Gastrocnemius medialis (tissue), 4 donors: Measurements from ENCODE around the gene DDX19B. TPM values are rescaled to one million over a fixed set of nuclear protein-coding genes. Genes with fewer than 3 reads are reported as not detected.

Source experiments
- ATAC-seq, 2 donors: fragments of 150-250 bp; one replicate each; pipeline ENCODE4 v1.9.1; 2016
- DNase-seq, 2 donors: peaks; one replicate each; pipeline ENCODE4 v3.0.0-alpha.2; 2019
- H3K27ac ChIP-seq, 4 donors: fragments of 200-600 bp; sonication (generic); 1 replicate in 1 of 4; 2 replicates in 3 of 4; pipeline ENCODE4 v1.5.1; 2016 to 2018; ENCODE audit warnings: mild to moderate bottlenecking in 2 of 4, moderate library complexity in 1 of 4
- H3K27me3 ChIP-seq, 3 donors: fragments of 200-600 bp; sonication (generic) in 2 of 3; 1 replicate in 1 of 3; 2 replicates in 2 of 3; pipeline versions ENCODE4 v1.5.1 to v1.6.0; 2016 to 2019; ENCODE audit warnings: mild to moderate bottlenecking in 1 of 3, moderate library complexity in 1 of 3
- H3K36me3 ChIP-seq, 2 donors: fragments of 200-600 bp; sonication (generic) in 1 of 2; one replicate each; pipeline ENCODE4 v1.5.1; 2017 to 2018
- H3K4me1 ChIP-seq, 2 donors: fragments of 200-600 bp; sonication (generic) in 1 of 2; one replicate each; pipeline ENCODE4 v1.5.1; 2016 to 2017; ENCODE audit warnings: mild to moderate bottlenecking in 2 of 2
- H3K4me3 ChIP-seq, 4 donors: fragments of 200-600 bp; sonication (generic) in 3 of 4; 1 replicate in 1 of 4; 2 replicates in 3 of 4; pipeline ENCODE4 v1.5.1; 2016 to 2019; ENCODE audit warnings: mild to moderate bottlenecking in 2 of 4
- H3K9me3 ChIP-seq, 3 donors: fragments of 200-600 bp; sonication (generic) in 2 of 3; 1 replicate in 1 of 3; 2 replicates in 2 of 3; pipeline ENCODE4 v1.5.1; 2016 to 2019
- POLR2A ChIP-seq, 2 donors: fragments of 450-650 bp; IDR thresholded peaks; one replicate each; pipeline ENCODE4 v1.6.1; 2017; ENCODE audit warnings: antibody characterized with exemption in 2 of 2, mild to moderate bottlenecking in 2 of 2, moderate library complexity in 2 of 2
- in situ Hi-C, 4 donors: fragments of 200-750 bp; cut with MboI; loops; one replicate each; pipeline versions ENCODE4 v1.15.0 to v1.8.0; 2017; ENCODE audit warnings: low sequenced_read_pairs in 4 of 4
- intact Hi-C: fragments of 100-400 bp; cut with DNase I; formaldehyde crosslinking; loops from one replicate; pipeline ENCODE4 v1.15.1; 2023; ENCODE audit warnings: low total_unique reads
- total RNA-seq, 4 donors: library from RNA; depleted of rRNA; stranded (reverse); fragments of >200 nt; gene quantifications; one replicate each; pipeline versions ENCODE4 v1.1.0 to v1.2.3, GENCODE V29; 2016
- TF ChIP-seq, protein P1 (sequence below), 5 experiments: fragments of 450-650 bp in 3 of 5; fragments of 200-600 bp in 2 of 5; sonication (generic) in 2 of 5; IDR thresholded peaks in 4 of 5; conservative IDR thresholded peaks in 1 of 5; 1 replicate in 4 of 5; 2 replicates in 1 of 5; pipeline ENCODE4 v1.5.1; 2016 to 2019; ENCODE audit warnings: antibody characterized with exemption in 5 of 5, mild to moderate bottlenecking in 3 of 5, moderate library complexity in 3 of 5

DDX19B gene
- total RNA-seq, 4 donors from 2014 or later: 26.6 to 38.3 (median 31.9) TPM

DNA sequence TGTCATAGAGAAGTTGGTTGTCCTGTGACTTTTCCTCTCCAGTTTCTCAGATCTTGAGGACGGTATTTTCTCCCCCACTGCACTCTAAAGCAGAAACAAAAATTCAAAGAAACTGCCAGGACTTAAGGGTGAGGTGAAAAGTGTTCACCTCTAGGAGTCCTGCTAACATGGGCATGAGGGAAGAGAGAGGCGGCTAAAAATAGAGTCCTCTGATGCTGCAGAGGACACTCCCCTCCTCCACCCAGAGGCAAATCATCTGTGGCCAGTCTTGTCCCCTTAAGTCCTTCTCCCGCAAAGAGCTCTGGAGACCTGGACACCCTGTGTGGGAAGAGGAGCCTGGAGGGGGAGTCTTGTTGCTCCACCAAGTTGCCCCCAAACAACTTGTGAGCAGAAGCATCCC, 43.0 kb downstream of the DDX19B start:
- no peaks in the 10 kb centered on the region for H3K36me3 ChIP-seq
- intact Hi-C loops: no loop called here
- no peak overlapping the region for H3K4me3 ChIP-seq
- peak overlapping the region in 2 of 4 donors; percentile 50 to 69 for H3K27ac ChIP-seq
- no peaks in the 10 kb centered on the region for H3K27me3 ChIP-seq
- no peaks in the 10 kb centered on the region for H3K9me3 ChIP-seq
- TF ChIP-seq, protein P1, sequence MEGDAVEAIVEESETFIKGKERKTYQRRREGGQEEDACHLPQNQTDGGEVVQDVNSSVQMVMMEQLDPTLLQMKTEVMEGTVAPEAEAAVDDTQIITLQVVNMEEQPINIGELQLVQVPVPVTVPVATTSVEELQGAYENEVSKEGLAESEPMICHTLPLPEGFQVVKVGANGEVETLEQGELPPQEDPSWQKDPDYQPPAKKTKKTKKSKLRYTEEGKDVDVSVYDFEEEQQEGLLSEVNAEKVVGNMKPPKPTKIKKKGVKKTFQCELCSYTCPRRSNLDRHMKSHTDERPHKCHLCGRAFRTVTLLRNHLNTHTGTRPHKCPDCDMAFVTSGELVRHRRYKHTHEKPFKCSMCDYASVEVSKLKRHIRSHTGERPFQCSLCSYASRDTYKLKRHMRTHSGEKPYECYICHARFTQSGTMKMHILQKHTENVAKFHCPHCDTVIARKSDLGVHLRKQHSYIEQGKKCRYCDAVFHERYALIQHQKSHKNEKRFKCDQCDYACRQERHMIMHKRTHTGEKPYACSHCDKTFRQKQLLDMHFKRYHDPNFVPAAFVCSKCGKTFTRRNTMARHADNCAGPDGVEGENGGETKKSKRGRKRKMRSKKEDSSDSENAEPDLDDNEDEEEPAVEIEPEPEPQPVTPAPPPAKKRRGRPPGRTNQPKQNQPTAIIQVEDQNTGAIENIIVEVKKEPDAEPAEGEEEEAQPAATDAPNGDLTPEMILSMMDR (IDR thresholded peaks at IDR 0.05 in 4 of 5, conservative IDR thresholded peaks at IDR 0.05 in 1 of 5): peak in 1 of 5 experiments; percentile 22
- no peak for TF ChIP-seq POLR2A (IDR thresholded peaks at IDR 0.05)
- peak in 1 of 2 donors; percentile 44 for ATAC-seq
- H3K4me1 ChIP-seq: peaks cover 10 to 15% of the 10 kb centered on the region in 2 donors
- DNase-seq: peak in 1 of 2 donors; percentile 30
- in situ Hi-C loops: loop anchor here in 1 of 4 donors (10.0 kb wide), 1 partner anchor 47 kb away; the partner anchor contains the start of gene DDX19B

DNA sequence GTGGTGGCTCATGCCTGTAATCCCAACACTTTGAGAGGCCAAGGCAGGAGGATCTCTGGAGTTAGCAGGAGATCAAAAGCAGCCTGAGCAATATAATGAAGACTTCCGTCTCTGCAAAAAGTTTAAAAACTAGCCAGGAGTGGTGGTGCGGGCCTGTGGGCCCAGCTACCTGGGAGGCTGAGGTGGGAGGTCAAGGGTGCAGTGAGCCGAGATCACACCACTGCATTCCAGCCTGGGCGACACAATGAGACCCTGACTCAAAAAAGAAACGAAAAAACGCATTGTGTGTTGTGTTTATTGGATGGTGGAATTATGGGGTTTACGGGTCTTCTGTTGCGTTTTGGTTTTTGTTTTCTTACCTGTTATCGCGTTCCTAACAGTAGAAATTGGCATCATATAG, 46.9 kb downstream of the DDX19B start:
- ATAC-seq: no peak
- in situ Hi-C loops (loop anchor here in 1 of 4 donors (10.0 kb wide), 1 partner anchor 51 kb away; the partner anchor contains the start of gene DDX19B), intact Hi-C loops (loop anchor here (1.0 kb wide), 2 partner anchors 35 to 47 kb away; partner anchors contain the start of gene DDX19B)
- DNase-seq: no peak
- Histone ChIP-seq H3K4me1 (peaks cover 20 to 38% of the 10 kb centered on the region in 2 donors), H3K9me3 (no peaks in the 10 kb centered on the region), H3K27ac (peak overlapping the region; percentile 90 to 98 (median 95)), H3K4me3 (peak overlapping the region; percentile 74 to 98 (median 88)), H3K27me3 (no peaks in the 10 kb centered on the region), H3K36me3 (peaks cover 0 to 8% of the 10 kb centered on the region in 2 donors)
- TF ChIP-seq, protein P1 (IDR thresholded peaks at IDR 0.05 in 4 of 5, conservative IDR thresholded peaks at IDR 0.05 in 1 of 5): no peak
- TF ChIP-seq POLR2A (IDR thresholded peaks at IDR 0.05): no peak

GRCh38 chr16:70348991-70349390, 50.0 kb downstream of the DDX19B start:
- Histone ChIP-seq H3K27me3 (no peaks in the 10 kb centered on the region), H3K36me3 (peaks cover 0 to 40% of the 10 kb centered on the region in 2 donors), H3K27ac (peak overlapping the region in 3 of 4 donors; percentile 93 to 98 (median 97)), H3K4me1 (peaks cover 20 to 29% of the 10 kb centered on the region in 2 donors), H3K4me3 (no peak overlapping the region), H3K9me3 (no peaks in the 10 kb centered on the region)
- DNase-seq (no peak), ATAC-seq (no peak)
- TF ChIP-seq, protein P1 (IDR thresholded peaks at IDR 0.05 in 4 of 5, conservative IDR thresholded peaks at IDR 0.05 in 1 of 5): no peak
- no peak for TF ChIP-seq POLR2A (IDR thresholded peaks at IDR 0.05)
- in situ Hi-C loops (loop anchor here in 1 of 4 donors (10.0 kb wide), 1 partner anchor 54 kb away; the partner anchor contains the start of gene DDX19B), intact Hi-C loops (no loop called here)

DNA sequence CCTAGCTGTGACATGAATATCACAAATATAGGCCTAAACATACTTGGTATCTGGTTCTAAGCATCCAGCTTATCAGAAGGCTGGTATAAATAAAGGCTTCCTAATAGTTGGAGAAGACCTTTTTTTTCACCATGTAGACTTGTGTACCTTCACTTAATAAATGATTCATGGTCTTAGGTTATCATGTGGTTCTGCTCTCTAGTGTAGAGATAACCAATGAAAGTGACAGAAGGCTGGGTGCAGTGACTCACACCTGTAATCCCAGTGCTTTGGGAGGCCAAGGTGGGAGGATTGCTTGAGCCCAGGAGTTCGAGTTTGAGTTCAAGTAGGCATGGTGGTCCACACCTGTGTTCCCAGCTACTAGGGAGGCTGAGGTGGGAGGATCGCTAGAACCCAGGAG, 50.8 kb downstream of the DDX19B start:
- Histone ChIP-seq H3K36me3 (peaks cover 0 to 45% of the 10 kb centered on the region in 2 donors), H3K27me3 (no peaks in the 10 kb centered on the region), H3K4me1 (peaks cover 20 to 29% of the 10 kb centered on the region in 2 donors), H3K9me3 (no peaks in the 10 kb centered on the region), H3K27ac (peak overlapping the region in 2 of 4 donors; percentile 93 to 98), H3K4me3 (no peak overlapping the region)
- intact Hi-C loops (no loop called here), in situ Hi-C loops (loop anchor here in 3 of 4 donors (10.0 to 25.0 kb wide), 3 partner anchors 55 to 313 kb away; partner anchors contain the start of genes DDX19B (in 1 of the 3) and IL34 (in 1 of the 3))
- TF ChIP-seq POLR2A (IDR thresholded peaks at IDR 0.05): no peak
- TF ChIP-seq, protein P1 (IDR thresholded peaks at IDR 0.05 in 4 of 5, conservative IDR thresholded peaks at IDR 0.05 in 1 of 5): no peak
- DNase-seq (no peak), ATAC-seq (no peak)
